Activated CD4-positive, alpha-beta T cell treated with anti-CD3 and anti-CD28 coated beads for 36 hours (primary cell): ENCODE data around the gene NRL. TPM values are rescaled to one million over a fixed set of nuclear protein-coding genes. Genes with fewer than 3 reads are reported as not detected.

Experiments used
- ATAC-seq: fragments of 200-7000 bp; cut with Tn5 transposase; one replicate; pipeline ENCODE4 v1.10.0; 2021; ENCODE audit warnings: mild to moderate bottlenecking, moderate library complexity
- CTCF ChIA-PET: fragments of 350-600 bp; sonication (Branson Sonifier 250); formaldehyde crosslinking; loops from one replicate; lab custom pipeline; 2021; ENCODE audit warnings: antibody characterized with exemption; lab: Charles Lee
- POLR2A ChIA-PET: fragments of 350-600 bp; sonication (Branson Sonifier 250); formaldehyde crosslinking; loops from one replicate; lab custom pipeline; 2021; ENCODE audit warnings: antibody characterized with exemption, inconsistent platforms; lab: Charles Lee
- DNase-seq: peaks from one replicate; pipeline ENCODE4 v3.0.0-alpha.2; 2020
- H3K27ac Mint-ChIP-seq: one replicate; pipeline ENCODE4 v1.8.0; 2021; ENCODE audit warnings: mixed read lengths
- H3K27me3 Mint-ChIP-seq: one replicate; pipeline ENCODE4 v1.8.0; 2021; ENCODE audit warnings: mixed read lengths
- H3K36me3 Mint-ChIP-seq: one replicate; pipeline ENCODE4 v1.8.0; 2021; ENCODE audit warnings: low read depth, mixed read lengths
- H3K4me1 Mint-ChIP-seq: one replicate; pipeline ENCODE4 v1.8.0; 2021; ENCODE audit warnings: mixed read lengths
- H3K4me3 Mint-ChIP-seq: one replicate; pipeline ENCODE4 v1.8.0; 2021; ENCODE audit warnings: mild to moderate bottlenecking, moderate library complexity, mixed read lengths
- H3K9me3 Mint-ChIP-seq: one replicate; pipeline ENCODE4 v1.8.0; 2021; ENCODE audit warnings: low read depth, mixed read lengths
- intact Hi-C, 2 experiments: fragments of 100-400 bp; cut with DNase I in 1 of 2; cut with micrococcal nuclease in 1 of 2; formaldehyde crosslinking; loops; one replicate each; pipeline versions ENCODE4 v1.14.2 to v1.15.1; 2022 to 2024; cut with DNase I, micrococcal nuclease
- total RNA-seq, 2 experiments: library from RNA; stranded (reverse); gene quantifications; one replicate each; pipeline ENCODE4 v1.2.3, GENCODE V29; 2021

The NRL gene
- total RNA-seq, 2 experiments from 2014 or later = 1.5 to 1.6 TPM

DNA sequence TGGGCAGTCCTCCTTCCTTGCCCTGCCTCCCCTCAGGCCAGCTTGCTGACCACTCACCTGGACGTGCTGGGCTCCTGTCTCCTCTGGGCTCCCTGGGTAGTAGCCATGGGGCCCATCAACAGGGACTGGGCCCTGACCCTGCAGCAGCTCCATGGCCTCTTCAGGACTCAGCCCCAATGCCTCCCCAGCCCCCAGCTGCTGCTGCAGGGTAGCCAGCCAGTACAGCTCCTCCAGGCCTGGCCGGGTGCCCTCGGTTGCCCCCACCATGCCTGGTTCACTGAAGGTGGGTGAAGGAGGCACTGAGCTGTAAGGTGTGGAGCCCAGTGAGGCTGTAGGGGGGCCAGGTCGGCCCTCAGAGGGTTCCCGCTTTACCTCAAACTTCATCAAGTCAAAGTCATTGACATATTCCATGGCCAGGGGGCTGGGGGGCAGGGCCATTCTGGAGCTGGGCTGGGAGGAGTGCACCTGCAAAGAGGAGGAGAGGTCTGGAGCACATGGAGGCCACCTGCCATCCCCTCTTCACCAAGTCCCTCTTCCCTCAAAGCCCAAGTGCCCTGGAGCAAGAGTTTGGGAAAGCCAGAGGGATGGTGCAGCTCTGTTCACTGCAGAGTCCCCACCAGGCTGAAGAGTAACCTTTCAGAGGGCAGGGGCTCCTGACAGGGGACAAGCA, 32.2 kb downstream of the NRL start:
- Mint-ChIP-seq H3K4me1 (peaks cover 22% of the 10 kb centered on the region), H3K27me3 (no peaks in the 10 kb centered on the region), H3K27ac (no peak overlapping the region), H3K36me3 (no peaks in the 10 kb centered on the region), H3K4me3 (peak overlapping the region; percentile 64), H3K9me3 (no peaks in the 10 kb centered on the region)
- ChIA-PET CTCF (interaction anchor here (0.9 to 4.2 kb wide), 5 partner anchors 10 to 28 kb away, joined by 3 to 83 read pairs (median 4); partner anchors contain the start of gene PCK2), POLR2A (interaction anchor here (1.0 to 2.1 kb wide), 3 partner anchors 12 to 32 kb away, joined by 3 to 6 read pairs (median 5); partner anchors contain the start of genes DCAF11, NRL and PCK2)
- no peak for ATAC-seq
- intact Hi-C loops = no loop called here
- no peak for DNase-seq

DNA sequence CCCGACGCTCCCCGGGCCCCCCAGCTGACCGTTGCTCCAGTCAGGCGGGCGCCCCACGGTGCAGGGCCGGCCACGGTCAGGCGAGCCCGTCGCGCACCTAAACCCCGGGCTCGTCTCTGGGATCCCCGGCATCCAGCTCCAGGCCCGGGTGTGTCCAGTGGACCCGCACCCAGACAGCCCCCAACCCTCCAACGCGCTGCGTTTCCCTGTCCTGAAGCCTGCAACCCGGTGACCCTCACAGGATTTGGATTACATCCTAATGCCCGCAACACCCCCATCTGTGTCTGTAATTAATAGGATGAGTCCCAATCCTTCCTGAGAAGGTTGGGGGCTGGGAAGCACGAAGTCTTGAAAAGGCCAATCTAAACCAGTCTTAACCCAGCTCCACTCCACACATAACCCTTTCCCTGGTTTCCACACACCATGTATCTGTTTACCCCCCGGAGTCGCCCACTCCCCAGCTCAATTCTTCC, 33.0 kb downstream of the NRL start:
- Mint-ChIP-seq H3K27me3 (no peaks in the 10 kb centered on the region), H3K36me3 (no peaks in the 10 kb centered on the region), H3K9me3 (no peaks in the 10 kb centered on the region), H3K27ac (peak overlapping the region; percentile 28), H3K4me1 (peaks cover 22% of the 10 kb centered on the region), H3K4me3 (peak overlapping the region; percentile 64)
- intact Hi-C loops = loop anchor here (1.0 kb wide), 1 partner anchor 13 kb away; the partner anchor contains the start of gene PCK2 (in 2 of the 2)
- ATAC-seq = no peak
- no peak for DNase-seq
- CTCF ChIA-PET = interaction anchor here (0.9 to 4.2 kb wide), 4 partner anchors 11 to 27 kb away, joined by 3 to 83 read pairs (median 10); partner anchors contain the start of gene PCK2
- POLR2A ChIA-PET = interaction anchor here (1.2 to 2.1 kb wide), 3 partner anchors 8 to 32 kb away, joined by 3 to 6 read pairs (median 5); partner anchors contain the start of genes DCAF11, NRL and PCK2

DNA sequence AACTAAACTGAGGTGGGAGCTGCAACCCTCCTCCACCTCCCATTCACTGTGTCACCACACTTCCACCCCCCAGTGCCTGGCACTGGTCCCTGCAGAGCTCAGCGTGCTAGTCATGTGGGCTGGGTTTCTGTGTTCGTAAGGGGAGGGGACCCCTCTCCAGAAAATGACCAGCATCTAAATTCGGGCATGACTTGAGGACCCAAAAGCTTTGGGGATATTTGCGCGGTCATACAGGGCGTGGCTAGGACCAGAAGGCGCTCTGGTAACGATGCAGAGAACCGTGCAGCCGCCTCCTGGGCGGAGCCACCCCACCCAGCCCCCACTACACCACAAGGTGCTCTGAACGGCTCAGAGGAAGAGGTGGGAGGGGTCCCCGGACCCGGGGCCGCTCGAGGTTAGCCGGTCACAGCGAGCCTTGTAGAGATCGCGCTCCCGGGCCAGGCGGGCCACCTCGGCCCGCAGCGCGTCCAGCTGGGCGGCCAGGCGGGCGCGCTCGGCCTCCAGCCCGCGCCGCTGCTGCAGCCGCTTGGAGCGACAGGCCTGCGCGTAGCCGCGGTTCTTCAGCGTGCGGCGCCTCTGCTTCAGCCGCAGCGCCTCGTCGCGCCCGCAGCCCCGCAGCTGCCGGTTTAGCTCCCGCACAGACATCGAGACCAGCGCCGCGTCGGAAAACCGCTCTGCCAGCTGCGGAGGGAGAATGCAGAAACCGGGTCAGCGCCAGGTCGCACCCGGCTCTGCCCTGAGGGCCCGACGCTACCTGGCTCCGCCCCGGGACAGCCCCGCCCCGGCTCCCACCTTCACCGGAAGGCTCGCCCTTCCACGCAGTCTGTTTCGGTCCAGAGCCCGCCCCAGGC, 33.6 kb downstream of the NRL start:
- peak; percentile 84 for DNase-seq
- intact Hi-C loops = loop anchor here (1.0 kb wide), 1 partner anchor 13 kb away; the partner anchor contains the start of gene PCK2 (in 2 of the 2)
- H3K36me3 Mint-ChIP-seq = no peaks in the 10 kb centered on the region
- ChIA-PET POLR2A (interaction anchor here (0.6 to 2.3 kb wide), 8 partner anchors 9 to 514 kb away, joined by 3 to 12 read pairs (median 4); partner anchors contain the start of genes AP1G2, DCAF11, IRF9 and NRL), CTCF (interaction anchor here (0.7 to 4.2 kb wide), 12 partner anchors 12 to 542 kb away, joined by 3 to 83 read pairs (median 4); partner anchors contain the start of genes CARMIL3, NRL and PCK2)
- H3K4me3 Mint-ChIP-seq = peak overlapping the region; percentile 68
- no peaks in the 10 kb centered on the region for H3K27me3 Mint-ChIP-seq
- H3K4me1 Mint-ChIP-seq = peaks cover 20% of the 10 kb centered on the region
- peak overlapping the region; percentile 45 for H3K27ac Mint-ChIP-seq
- H3K9me3 Mint-ChIP-seq = no peaks in the 10 kb centered on the region
- peak; percentile 92 for ATAC-seq

DNA sequence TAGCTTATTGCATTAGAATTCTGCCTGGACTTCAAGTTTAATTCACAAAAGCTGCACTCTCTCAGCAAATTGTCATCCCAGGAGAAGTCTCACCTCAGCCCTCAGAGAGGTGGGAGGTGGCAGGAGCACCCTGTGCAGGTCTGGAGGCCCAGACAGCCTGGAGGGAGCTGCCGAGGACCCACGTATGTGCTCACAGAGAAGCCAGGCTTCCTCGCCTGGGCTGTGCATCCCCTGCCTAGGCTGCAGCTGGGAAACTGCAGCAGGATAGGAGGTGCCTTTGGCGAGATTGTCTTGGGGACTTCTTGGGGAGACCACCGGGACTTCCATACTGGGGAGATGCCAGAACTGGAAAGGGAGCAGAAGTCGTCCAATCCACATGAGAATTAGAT, 34.6 kb downstream of the NRL start:
- CTCF ChIA-PET = interaction anchor here (0.6 to 4.2 kb wide), 13 partner anchors 13 to 541 kb away, joined by 3 to 83 read pairs (median 4); partner anchors contain the start of genes CARMIL3, NRL and PCK2
- POLR2A ChIA-PET = interaction anchor here (0.6 to 2.3 kb wide), 4 partner anchors 14 to 81 kb away, joined by 3 to 12 read pairs (median 6); partner anchors contain the start of genes IRF9 and PCK2
- Mint-ChIP-seq H3K36me3 (no peaks in the 10 kb centered on the region), H3K27ac (peak overlapping the region; percentile 12), H3K27me3 (no peaks in the 10 kb centered on the region), H3K4me3 (peak overlapping the region; percentile 68), H3K4me1 (peaks cover 20% of the 10 kb centered on the region), H3K9me3 (no peaks in the 10 kb centered on the region)
- DNase-seq (no peak), ATAC-seq (no peak)
- intact Hi-C loops = no loop called here

DNA sequence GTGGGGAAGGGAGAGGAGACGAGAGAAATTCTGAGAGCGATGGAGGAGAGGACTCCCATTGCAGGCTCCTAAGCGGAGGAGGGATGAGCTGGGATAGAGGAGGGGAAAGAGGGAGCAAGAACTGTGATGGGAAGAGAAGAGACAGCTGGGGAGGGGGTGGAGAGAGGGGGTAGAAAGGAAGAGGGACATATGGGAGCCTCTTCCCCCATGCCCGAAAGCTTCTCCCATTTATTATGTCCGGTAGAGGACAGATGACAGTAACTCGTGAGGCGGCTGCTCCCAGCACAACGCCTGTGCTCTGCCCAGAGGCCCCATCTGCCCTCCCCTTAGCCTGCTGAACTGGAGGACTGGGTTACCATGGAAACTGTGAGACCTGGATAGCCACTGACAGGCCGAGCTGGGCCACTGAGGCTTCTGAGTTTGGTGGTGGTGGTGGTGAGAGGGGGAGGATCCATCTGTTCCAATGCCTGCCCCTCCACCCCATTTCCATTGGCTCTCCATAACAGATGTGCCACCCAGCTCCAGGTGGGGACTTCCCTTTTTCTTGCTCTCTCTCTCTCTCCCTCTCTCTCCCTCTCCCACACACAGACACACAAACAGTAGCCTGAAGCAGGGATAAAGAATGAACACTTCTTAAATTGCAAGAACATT, 35.1 kb downstream of the NRL start:
- Mint-ChIP-seq H3K4me1 (peaks cover 20% of the 10 kb centered on the region), H3K9me3 (no peaks in the 10 kb centered on the region), H3K27ac (peak overlapping the region; percentile 12), H3K36me3 (no peaks in the 10 kb centered on the region), H3K4me3 (peak overlapping the region; percentile 68), H3K27me3 (no peaks in the 10 kb centered on the region)
- POLR2A ChIA-PET = interaction anchor here (0.6 to 2.3 kb wide), 3 partner anchors 8 to 21 kb away, joined by 3 to 12 read pairs (median 8); partner anchors contain the start of genes CPNE6 and PCK2
- no peak for ATAC-seq
- DNase-seq = no peak
- intact Hi-C loops = no loop called here
- CTCF ChIA-PET = interaction anchor here (0.6 to 4.2 kb wide), 7 partner anchors 13 to 162 kb away, joined by 3 to 83 read pairs (median 5); partner anchors contain the start of gene PCK2

DNA sequence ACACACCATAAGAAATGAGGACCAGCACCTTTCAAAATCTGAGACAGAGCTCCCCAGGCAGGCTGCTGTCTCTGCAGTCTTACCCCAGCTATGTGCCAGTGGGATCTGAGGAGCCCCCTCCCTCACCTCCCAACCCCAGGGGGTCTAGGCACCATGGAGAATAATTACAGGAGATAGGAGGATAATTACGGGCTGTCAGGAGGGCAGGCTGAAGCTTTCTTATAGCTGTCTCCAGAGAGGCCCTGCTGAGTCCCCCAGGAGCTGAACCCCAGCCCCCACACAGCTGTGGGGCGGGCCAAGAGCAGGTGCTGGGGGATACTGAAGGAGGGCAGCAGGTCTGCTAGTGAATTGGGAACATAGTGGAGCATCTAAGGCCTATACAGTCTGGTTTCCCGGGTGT, 36.6 kb downstream of the NRL start:
- Mint-ChIP-seq H3K36me3 (no peaks in the 10 kb centered on the region), H3K4me3 (no peak overlapping the region), H3K27ac (no peak overlapping the region), H3K4me1 (peaks cover 20% of the 10 kb centered on the region), H3K9me3 (no peaks in the 10 kb centered on the region), H3K27me3 (no peaks in the 10 kb centered on the region)
- CTCF ChIA-PET = interaction anchor here (0.9 kb wide), 1 partner anchor 13 kb away, joined by 3 read pairs; no protein-coding TSS in a partner anchor
- POLR2A ChIA-PET = no interaction called here
- ATAC-seq (no peak), DNase-seq (no peak)
- intact Hi-C loops = no loop called here

DNA sequence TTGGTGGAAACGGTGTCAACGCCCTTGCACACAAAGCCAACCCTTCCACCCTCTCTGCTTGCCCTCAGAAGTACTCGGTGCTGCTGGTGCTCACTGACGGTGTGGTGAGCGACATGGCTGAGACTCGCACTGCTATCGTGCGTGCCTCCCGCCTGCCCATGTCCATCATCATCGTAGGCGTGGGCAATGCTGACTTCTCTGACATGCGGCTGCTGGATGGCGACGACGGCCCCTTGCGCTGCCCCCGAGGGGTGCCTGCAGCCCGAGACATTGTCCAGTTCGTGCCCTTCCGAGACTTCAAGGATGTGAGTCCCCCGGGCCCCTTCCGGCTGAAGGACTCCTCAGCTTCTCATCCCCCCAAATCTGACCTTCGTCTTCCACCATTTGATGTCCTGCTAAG, 37.7 kb downstream of the NRL start:
- Mint-ChIP-seq H3K9me3 (no peaks in the 10 kb centered on the region), H3K27me3 (no peaks in the 10 kb centered on the region), H3K4me3 (no peak overlapping the region), H3K36me3 (no peaks in the 10 kb centered on the region), H3K4me1 (peaks cover 19% of the 10 kb centered on the region), H3K27ac (no peak overlapping the region)
- ChIA-PET CTCF (interaction anchor here (2.2 kb wide), 1 partner anchor 14 kb away, joined by 14 read pairs; no protein-coding TSS in a partner anchor), POLR2A (no interaction called here)
- DNase-seq (no peak), ATAC-seq (no peak)
- intact Hi-C loops = no loop called here

DNA sequence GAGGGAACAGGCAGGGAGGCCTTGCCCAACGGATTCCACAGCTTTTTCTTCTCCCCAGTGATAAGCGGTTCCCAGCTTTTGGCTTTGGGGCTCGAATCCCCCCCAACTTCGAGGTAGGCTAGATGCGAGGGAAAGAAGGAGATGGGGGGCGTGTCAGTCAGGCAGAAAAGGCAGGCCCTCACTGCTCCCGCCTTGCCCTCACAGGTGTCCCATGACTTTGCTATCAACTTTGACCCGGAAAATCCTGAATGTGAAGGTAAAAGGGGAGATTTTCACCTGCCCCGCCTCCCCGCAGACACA, 38.5 kb downstream of the NRL start:
- no peaks in the 10 kb centered on the region for H3K36me3 Mint-ChIP-seq
- intact Hi-C loops = no loop called here
- CTCF ChIA-PET = interaction anchor here (2.2 kb wide), 1 partner anchor 15 kb away, joined by 14 read pairs; no protein-coding TSS in a partner anchor
- H3K9me3 Mint-ChIP-seq = no peaks in the 10 kb centered on the region
- H3K4me1 Mint-ChIP-seq = peaks cover 15% of the 10 kb centered on the region
- POLR2A ChIA-PET = no interaction called here
- ATAC-seq (no peak), DNase-seq (no peak)
- no peak overlapping the region for H3K4me3 Mint-ChIP-seq
- no peaks in the 10 kb centered on the region for H3K27me3 Mint-ChIP-seq
- no peak overlapping the region for H3K27ac Mint-ChIP-seq

DNA sequence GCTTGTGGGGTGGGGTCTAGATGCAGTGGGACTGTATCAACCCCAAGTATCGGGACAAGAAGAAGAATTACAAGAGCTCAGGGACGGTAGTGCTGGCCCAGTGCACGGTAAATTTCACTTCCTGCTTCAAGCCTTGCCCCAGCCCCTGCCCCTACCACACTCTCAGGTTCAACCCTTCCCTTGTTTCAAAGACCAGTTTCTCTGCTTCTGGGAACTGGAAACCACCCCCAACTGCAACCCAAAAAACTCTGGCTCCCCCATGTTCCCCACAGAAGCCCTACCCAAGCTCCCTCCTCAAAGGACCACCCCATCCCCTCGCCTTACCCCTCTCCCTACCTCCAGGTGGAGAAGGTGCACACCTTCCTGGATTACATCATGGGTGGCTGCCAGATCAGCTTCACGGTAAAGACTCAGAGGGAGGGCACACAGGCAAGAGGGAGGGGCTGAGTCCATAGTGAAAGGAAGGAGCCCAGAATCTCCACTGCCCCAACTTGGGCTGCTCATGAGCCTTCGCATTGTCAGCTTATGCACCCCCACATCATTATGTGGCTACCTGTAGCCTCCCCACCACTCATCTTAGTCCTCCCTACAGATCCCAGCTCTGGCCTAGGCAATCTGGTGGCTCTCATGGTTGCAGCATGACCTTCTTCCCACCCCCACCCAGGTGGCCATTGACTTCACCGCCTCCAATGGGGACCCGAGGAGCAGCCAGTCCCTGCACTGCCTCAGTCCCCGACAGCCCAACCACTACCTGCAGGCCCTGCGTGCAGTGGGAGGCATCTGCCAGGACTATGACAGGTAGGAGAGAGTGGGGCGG, 39.1 kb downstream of the NRL start:
- ChIA-PET CTCF (interaction anchor here (1.2 to 2.2 kb wide), 2 partner anchors 15 to 17 kb away, joined by 4 to 14 read pairs; no protein-coding TSS in a partner anchor), POLR2A (no interaction called here)
- Mint-ChIP-seq H3K27me3 (peaks cover 2% of the 10 kb centered on the region), H3K4me3 (no peak overlapping the region), H3K9me3 (no peaks in the 10 kb centered on the region), H3K4me1 (peaks cover 18% of the 10 kb centered on the region), H3K27ac (no peak overlapping the region), H3K36me3 (no peaks in the 10 kb centered on the region)
- intact Hi-C loops = no loop called here
- ATAC-seq (no peak), DNase-seq (no peak)
